Erythroblast (primary cell): ENCODE measurements around the gene PHF20.

Experiments
- GATA1 ChIP-seq: IDR thresholded peaks from 2 replicates; pipeline ENCODE4 v1.6.1; 2011; ENCODE audit warnings: low read depth, mild to moderate bottlenecking, control low read depth, low read length, moderate library complexity
- POLR2A ChIP-seq: IDR thresholded peaks from 2 replicates; pipeline ENCODE4 v1.6.1; 2011; ENCODE audit warnings: mild to moderate bottlenecking, low read length

DNA sequence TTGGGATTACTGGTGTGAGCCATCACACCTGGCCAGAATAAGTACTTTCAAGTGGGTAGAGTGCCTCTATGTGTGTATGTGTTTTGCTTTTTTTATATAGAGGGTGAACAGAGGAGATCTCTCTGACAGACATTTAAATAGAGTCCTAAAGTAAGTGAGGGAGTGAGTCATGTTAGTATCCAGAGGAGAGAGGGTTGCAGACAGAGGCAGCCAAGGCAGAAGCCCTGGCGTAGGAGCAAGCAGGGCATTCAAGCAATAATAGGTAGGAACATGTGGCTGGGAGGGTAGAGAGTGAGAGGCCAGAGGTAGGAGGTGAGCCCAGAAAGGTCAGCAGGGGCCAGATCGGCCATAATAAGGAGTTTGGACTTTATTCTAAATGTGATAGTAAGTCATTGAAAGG lies 48.9 kb downstream of the PHF20 start:
- TF ChIP-seq POLR2A (no peak), GATA1 (no peak)
